ENCODE measurements around the gene RUNX2.
"Not testable (repeated sequence)": the region's sequence is repeated elsewhere in the genome, so short reads cannot be mapped to it uniquely, and the experiment has no call there.

The RUNX2 gene

GRCh38 chr6:45650524-45651135 lies 322.5 kb downstream of the RUNX2 start:
- no peak for DNase-seq (ENCODE audit: low read depth)

- DNase-seq (ENCODE audit: low read depth) = no peak
These were observed 323.2 kb downstream of the RUNX2 start for GRCh38 chr6:45651301-45651700.

GRCh38 chr6:45652416-45652815 lies 324.3 kb downstream of the RUNX2 start:
- no peak for DNase-seq (ENCODE audit: low read depth)

GRCh38 chr6:45653117-45653883 lies 325.2 kb downstream of the RUNX2 start:
- DNase-seq (ENCODE audit: low read depth) = no peak

GRCh38 chr6:45654673-45655072 lies 326.5 kb downstream of the RUNX2 start:
- DNase-seq (ENCODE audit: low read depth) = no peak

GRCh38 chr6:45655745-45656476 lies 327.8 kb downstream of the RUNX2 start:
- DNase-seq (ENCODE audit: low read depth) = no peak

- DNase-seq (ENCODE audit: low read depth) = no peak
These were observed 329.1 kb downstream of the RUNX2 start for GRCh38 chr6:45657226-45657625.

GRCh38 chr6:45658400-45658799 lies 330.3 kb downstream of the RUNX2 start:
- DNase-seq (ENCODE audit: low read depth) = no peak

- no peak for DNase-seq (ENCODE audit: low read depth)
These were observed 330.8 kb downstream of the RUNX2 start for GRCh38 chr6:45658958-45659357.

GRCh38 chr6:45661661-45662060 lies 333.5 kb downstream of the RUNX2 start:
- DNase-seq (ENCODE audit: low read depth) = no peak

- DNase-seq (ENCODE audit: low read depth) = no peak
These were observed 335.4 kb downstream of the RUNX2 start for GRCh38 chr6:45663251-45664221.

- DNase-seq (ENCODE audit: low read depth) = no peak
These were observed 336.6 kb downstream of the RUNX2 start for GRCh38 chr6:45664707-45665106.

GRCh38 chr6:45665859-45666258 lies 337.7 kb downstream of the RUNX2 start:
- DNase-seq (ENCODE audit: low read depth) = no peak

- DNase-seq (ENCODE audit: low read depth) = no peak
These were observed 338.7 kb downstream of the RUNX2 start for GRCh38 chr6:45666846-45667245.

- DNase-seq (ENCODE audit: low read depth) = no peak
These were observed 339.2 kb downstream of the RUNX2 start for GRCh38 chr6:45667300-45667699.

- DNase-seq (ENCODE audit: low read depth) = no peak
These were observed 339.6 kb downstream of the RUNX2 start for GRCh38 chr6:45667766-45668165.

- DNase-seq (ENCODE audit: low read depth) = no peak
These were observed 340.6 kb downstream of the RUNX2 start for GRCh38 chr6:45668705-45669104.

GRCh38 chr6:45673167-45673566 lies 345.0 kb downstream of the RUNX2 start:
- DNase-seq (ENCODE audit: low read depth) = not testable (repeated sequence)

GRCh38 chr6:45675166-45675565 lies 347.0 kb downstream of the RUNX2 start:
- not testable (repeated sequence) for DNase-seq (ENCODE audit: low read depth)

GRCh38 chr6:45675634-45676033 lies 347.5 kb downstream of the RUNX2 start:
- DNase-seq (ENCODE audit: low read depth) = no peak

GRCh38 chr6:45676380-45676779 lies 348.2 kb downstream of the RUNX2 start:
- DNase-seq (ENCODE audit: low read depth) = no peak
